Neural crest cell (in vitro differentiated cells): Measurements from ENCODE around the gene INPP5J. TPM values are rescaled to one million over a fixed set of nuclear protein-coding genes. Genes with fewer than 3 reads are reported as not detected.

Source experiments
- DNase-seq: peaks from one replicate; pipeline ENCODE4 v3.0.0; 2021; ENCODE audit warnings: low read depth, mixed read lengths, low spot score
- H3K27ac Mint-ChIP-seq: one replicate; pipeline ENCODE4 v1.8.0; 2021; ENCODE audit warnings: mild to moderate bottlenecking, mixed read lengths; ENCODE audit not compliant: unreplicated experiment
- H3K27me3 Mint-ChIP-seq: 2 replicates; pipeline ENCODE4 v1.8.0; 2021; ENCODE audit warnings: low read depth, mild to moderate bottlenecking, mixed read lengths
- H3K36me3 Mint-ChIP-seq: 2 replicates; pipeline ENCODE4 v1.8.0; 2021; ENCODE audit warnings: low read depth, mild to moderate bottlenecking, mixed read lengths
- H3K4me1 Mint-ChIP-seq: 2 replicates; pipeline ENCODE4 v1.8.0; 2021; ENCODE audit warnings: mixed read lengths
- H3K4me3 Mint-ChIP-seq: one replicate; pipeline ENCODE4 v1.8.0; 2021; ENCODE audit warnings: mild to moderate bottlenecking, mixed read lengths
- H3K9me3 Mint-ChIP-seq: 2 replicates; pipeline ENCODE4 v1.8.0; 2021; ENCODE audit warnings: mixed read lengths
- CTCF ChIP-seq: fragments of 200-600 bp; sonication (generic); conservative IDR thresholded peaks from 2 replicates; pipeline ENCODE4 v1.5.0; 2021; ENCODE audit warnings: antibody characterized with exemption, mild to moderate bottlenecking
- total RNA-seq: library from RNA; stranded (reverse); gene quantifications from 2 replicates; pipeline ENCODE4 v1.2.1, GENCODE V29; 2021

Gene INPP5J
- total RNA-seq, 1 donor from 2014 or later, result 4.7 TPM

- Mint-ChIP-seq H3K36me3 (no peaks in the 10 kb centered on the region), H3K27ac (no peak overlapping the region), H3K4me1 (peaks cover 7% of the 10 kb centered on the region), H3K9me3 (no peaks in the 10 kb centered on the region), H3K4me3 (no peak overlapping the region), H3K27me3 (peaks cover 2% of the 10 kb centered on the region)
- no peak for TF ChIP-seq CTCF
- DNase-seq, result no peak
Measured at GRCh38 chr22:31090217-31091085, 32.3 kb upstream of the INPP5J start.

DNA sequence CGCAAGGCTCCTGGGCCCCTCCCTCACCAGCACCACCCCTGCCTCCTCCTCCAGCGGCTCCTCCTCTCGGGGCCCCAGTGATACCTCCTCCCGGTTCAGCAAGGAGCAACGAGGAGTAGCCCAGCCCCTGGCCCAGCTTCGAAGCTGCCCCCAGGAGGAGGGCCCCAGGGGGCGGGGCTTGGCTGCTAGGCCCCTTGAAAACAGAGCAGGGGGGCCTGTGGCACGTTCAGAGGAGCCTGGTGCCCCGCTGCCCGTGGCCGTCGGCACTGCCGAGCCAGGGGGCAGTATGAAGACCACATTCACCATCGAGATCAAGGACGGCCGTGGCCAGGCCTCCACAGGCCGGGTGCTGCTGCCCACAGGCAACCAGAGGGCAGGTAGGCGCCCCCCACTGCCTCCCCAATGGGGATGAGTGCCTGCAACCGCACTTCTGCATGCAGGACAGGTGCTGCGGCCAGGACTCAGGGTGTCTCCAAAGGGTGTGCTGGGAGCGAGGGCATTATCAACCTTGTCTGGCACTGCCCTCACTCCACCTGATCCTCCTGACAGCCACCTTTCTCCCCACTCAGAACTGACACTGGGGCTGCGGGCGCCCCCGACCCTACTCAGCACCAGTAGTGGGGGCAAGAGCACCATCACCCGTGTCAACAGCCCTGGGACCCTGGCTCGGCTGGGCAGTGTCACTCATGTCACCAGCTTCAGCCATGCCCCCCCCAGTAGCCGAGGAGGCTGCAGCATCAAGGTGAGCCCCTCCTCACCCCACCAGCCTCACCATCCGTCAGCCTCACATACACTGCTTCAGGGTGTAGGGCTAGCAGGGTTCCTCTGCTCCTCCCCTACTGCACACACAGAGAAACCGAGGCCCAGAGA, 31.4 kb upstream of the INPP5J start:
- DNase-seq, result no peak
- no peaks in the 10 kb centered on the region for H3K9me3 Mint-ChIP-seq
- TF ChIP-seq CTCF, result no peak
- no peak overlapping the region for H3K4me3 Mint-ChIP-seq
- H3K27me3 Mint-ChIP-seq, result peaks cover 2% of the 10 kb centered on the region
- H3K27ac Mint-ChIP-seq, result no peak overlapping the region
- H3K36me3 Mint-ChIP-seq, result peaks cover 9% of the 10 kb centered on the region
- H3K4me1 Mint-ChIP-seq, result peaks cover 3% of the 10 kb centered on the region

- Mint-ChIP-seq H3K4me3 (no peak overlapping the region), H3K36me3 (peaks cover 10% of the 10 kb centered on the region), H3K9me3 (no peaks in the 10 kb centered on the region), H3K27me3 (peaks cover 2% of the 10 kb centered on the region), H3K27ac (no peak overlapping the region), H3K4me1 (no peaks in the 10 kb centered on the region)
- no peak for TF ChIP-seq CTCF
- no peak for DNase-seq
Measured at GRCh38 chr22:31092161-31092560, 30.6 kb upstream of the INPP5J start.

DNA sequence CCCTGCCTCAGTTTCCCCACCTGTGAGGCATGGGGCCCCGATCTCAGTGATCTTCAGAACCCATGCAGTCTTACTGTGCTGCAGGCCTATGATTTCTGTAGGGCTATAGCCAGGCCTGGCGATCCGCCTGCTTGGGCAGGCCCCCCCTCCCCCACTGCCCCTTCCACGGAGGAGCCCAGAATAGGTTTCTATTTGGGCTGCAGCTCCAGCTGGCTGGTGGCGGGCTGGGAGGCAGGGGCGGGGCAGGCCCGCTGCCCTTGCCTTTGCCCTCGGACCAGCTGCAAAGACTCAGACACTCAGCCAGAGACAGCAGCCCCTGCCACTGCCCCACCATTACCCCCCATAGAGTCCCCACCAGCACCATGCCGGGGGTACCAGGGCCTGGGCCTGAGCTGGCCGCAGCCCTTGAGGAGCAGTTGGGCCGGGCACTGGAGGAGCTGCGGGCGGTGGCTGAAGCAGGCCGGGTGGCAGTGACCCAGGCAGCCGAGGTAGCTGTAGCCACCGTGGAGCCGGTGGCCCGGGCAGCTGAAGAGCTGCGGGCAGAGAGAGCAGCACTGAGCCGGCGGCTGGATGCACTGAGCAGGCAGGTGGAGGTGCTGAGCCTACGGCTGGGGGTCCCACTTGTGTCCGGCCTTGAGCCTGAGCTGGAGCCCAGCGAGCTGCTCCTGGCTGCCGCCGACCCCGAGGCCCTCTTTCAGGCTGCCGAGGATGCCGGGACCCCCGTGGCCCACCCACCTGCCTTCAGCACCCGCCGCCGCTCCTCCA, 29.5 kb upstream of the INPP5J start:
- H3K36me3 Mint-ChIP-seq, result peaks cover 10% of the 10 kb centered on the region
- no peak overlapping the region for H3K4me3 Mint-ChIP-seq
- no peak for DNase-seq
- H3K4me1 Mint-ChIP-seq, result no peaks in the 10 kb centered on the region
- no peaks in the 10 kb centered on the region for H3K9me3 Mint-ChIP-seq
- no peak for TF ChIP-seq CTCF
- peaks cover 2% of the 10 kb centered on the region for H3K27me3 Mint-ChIP-seq
- no peak overlapping the region for H3K27ac Mint-ChIP-seq

- Mint-ChIP-seq H3K36me3 (peaks cover 10% of the 10 kb centered on the region), H3K4me3 (no peak overlapping the region), H3K27me3 (peaks cover under 1% of the 10 kb centered on the region), H3K4me1 (no peaks in the 10 kb centered on the region), H3K27ac (no peak overlapping the region), H3K9me3 (no peaks in the 10 kb centered on the region)
- no peak for TF ChIP-seq CTCF
- DNase-seq, result no peak
Measured at GRCh38 chr22:31094021-31094551, 28.7 kb upstream of the INPP5J start.
